ENCODE data around the gene FHDC1.

FHDC1 gene

DNA sequence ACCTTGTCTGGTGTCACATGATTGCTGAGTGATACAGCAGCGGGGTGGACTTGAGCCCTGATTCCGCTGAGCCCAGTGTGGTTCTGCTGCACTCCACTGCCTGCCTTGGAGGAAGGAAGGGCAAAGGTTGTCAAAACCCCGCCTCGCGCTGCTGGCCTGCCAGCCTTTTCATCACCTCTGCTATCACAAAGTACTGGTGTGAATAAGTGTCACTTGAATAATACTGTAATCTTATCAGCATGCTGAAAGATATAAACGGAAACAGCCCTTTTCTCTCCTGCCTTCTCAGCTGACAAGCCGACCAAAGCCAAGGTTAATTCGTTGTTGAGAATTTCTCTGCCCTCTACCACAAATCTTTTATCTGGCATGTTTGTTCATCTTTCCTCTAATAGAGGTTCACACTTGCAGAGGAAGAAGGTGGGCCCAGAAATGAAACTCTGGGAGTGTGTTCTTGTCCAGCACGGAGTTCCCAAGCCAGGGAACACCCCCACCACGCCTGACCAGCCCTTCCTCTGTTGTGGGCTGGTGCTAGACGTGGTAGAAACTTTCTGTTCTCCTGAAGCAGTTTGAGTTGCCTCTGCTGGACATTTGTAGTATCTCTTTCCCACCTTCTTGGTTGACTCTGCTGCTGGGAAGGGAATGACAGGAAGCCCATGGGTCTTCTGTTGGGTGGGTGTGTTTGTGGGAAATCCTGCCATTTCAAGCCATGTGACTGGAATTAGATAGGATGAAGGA is 21.5 kb downstream of the FHDC1 start:
- DNase-seq (ENCODE audit: low read depth): no peak

DNA sequence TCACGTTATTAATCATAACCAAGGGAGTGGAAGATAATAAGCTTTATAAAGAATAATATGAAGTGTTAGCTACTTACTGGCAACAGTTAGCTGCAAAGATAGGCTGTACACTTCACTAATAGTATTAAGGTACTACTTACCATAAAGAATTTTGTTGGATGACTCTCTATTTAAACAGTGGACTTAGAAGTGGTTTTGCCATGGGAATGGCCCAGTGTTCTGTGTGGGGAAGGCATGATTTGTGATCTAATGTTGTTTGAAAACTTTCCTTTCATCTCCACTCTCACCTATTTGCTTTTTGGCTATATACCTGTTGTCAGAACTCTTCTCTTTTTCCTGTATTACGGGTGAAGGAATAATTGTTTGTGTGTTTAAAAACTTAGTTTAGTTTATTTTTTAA is 23.0 kb downstream of the FHDC1 start:
- no peak for DNase-seq (ENCODE audit: low read depth)

DNA sequence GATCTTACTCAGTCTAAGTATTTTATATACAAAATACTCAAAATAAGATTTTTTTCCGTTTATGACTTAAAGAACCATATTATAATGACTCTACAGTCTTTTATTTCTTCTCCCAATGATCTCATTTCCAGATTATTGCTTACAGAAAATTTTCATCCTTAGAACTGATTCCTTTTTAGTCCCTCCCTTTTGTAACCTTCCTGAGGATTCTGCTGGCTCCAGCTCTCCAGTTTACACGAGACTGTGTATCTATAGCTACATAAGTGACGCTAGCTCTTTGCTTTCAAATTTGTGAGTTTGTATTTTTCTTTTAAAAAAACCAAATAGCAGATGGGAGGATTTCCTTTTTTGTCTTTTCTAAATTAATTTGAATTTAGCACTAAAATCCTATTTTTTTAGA is 24.0 kb downstream of the FHDC1 start:
- no peak for DNase-seq (ENCODE audit: low read depth)

DNA sequence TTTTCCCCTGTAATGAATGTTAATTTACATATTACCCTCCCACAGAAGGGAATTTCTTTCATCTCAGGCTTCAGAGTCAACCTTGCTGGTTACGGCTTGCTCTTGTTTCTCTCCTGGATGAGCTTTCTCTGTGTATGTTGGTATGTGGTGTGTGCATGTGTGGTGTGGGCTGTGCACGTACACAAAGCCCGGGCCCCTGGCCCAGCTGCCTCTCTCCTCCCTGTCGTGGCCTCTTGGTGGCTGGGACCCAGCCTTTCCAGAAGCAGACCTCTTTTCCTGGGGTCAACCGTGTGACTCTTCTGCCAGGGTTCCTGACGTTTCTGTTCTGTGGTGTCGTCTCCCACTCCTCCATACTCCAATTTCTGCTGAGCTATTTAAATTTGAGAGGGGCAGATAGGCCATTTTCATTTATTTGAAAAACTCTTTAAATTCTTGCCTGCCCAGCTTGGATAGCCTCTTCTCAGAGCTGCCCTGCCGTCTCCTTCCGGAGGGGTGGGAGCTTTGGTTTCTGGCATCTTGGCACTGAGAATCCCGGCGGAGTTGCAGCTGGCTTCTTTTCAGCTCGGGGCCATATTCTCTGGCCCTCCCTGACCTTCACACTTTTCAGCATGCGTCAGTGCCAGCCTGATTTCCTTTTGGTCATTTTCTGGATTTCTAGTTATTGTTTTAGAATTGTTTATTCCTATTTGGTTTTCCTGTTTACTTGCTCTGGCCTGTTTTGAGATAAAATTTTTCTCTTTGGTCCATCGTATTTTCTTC is 25.1 kb downstream of the FHDC1 start:
- DNase-seq (ENCODE audit: low read depth): no peak

DNA sequence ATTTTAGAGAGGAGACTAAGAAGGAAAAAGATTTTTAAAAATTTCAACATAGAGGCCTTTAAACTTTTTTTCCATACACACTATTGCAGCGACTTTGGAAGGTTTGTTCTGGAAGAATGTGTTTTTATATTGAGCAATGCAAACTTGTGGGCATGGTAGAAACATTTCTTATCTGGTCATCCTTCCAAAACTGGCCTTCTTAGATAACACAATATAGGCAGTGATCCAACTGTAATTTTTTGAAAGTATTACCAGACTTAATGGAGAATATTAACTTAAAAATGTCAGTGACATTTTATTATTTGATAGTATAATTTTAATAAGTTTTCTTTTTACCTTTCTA is 25.6 kb downstream of the FHDC1 start:
- DNase-seq (ENCODE audit: low read depth): no peak

DNA sequence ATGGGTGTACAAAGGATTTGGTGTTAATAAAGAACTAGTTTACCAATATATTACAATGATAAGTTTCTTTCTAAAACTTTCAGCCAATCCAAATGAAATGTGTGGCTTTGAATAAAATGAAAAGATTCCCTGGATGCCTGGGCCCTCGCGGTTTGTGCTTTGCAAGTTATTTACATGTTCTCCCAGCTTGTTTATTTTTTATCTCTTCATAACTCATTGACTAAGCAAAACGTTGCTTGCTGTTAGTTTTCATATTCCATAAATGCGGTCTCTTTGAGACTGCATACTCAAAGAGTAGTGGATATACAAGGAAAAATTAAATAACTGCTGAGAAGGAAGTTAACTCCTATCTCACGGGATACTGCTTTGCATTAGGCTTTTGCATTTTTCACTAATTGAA is 26.0 kb downstream of the FHDC1 start:
- DNase-seq (ENCODE audit: low read depth): no peak

DNA sequence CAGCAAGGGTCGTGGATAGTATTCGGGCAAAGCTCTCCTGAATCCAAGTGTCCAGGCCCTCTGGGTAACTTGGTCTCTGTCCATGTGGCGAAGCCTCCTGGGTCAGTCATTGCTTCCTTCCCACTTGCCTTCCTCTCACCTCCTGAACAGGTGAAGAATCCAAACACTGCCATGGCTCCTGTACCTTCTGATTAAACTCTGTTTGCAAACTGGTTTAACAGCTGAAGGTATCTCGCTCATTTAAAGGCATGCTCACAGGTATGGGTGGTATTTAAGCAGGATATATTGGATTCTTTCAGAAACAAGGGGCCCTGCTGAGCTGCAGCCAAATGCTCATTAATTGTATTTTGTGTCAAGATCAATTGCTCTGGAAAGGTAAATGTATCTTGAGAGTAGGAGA is 28.2 kb downstream of the FHDC1 start:
- no peak for DNase-seq (ENCODE audit: low read depth)

DNA sequence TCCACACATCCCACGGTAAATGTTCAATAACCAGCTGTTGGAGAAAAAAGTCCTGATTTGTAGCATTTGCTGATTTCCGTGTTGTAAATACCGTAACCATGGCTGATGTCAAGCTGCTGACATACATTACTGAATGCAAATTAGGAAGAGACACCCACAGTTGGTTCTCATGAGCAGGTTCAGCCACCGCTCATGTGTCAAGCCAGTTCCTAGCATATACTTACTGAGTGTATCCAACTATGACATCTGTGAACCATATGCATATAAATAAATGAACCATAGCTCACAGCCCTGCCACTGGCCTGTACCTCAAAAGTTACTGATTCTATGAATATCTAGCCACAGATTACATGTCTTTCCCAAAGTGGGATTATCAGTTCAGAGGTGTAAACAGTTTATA is 29.5 kb downstream of the FHDC1 start:
- no peak for DNase-seq (ENCODE audit: low read depth)

DNA sequence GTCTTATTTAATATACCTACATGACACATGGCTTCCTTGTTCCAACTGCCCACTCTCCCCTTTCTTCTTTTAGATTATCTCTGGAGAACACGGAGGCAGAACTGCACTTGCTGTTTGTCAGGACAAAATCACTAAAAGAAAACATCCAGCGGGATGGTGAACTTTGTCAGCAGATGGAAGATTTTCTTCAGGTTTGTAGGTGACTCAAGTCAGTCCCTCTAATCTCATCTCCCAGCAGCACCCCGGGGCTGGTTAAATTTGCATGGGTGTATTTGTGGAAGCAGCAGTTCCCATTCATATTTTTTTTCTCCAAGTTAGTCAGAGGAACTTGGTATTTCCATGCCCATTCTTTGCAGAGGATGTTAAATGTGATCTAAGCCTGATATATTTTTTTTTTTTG is 31.8 kb downstream of the FHDC1 start:
- no peak for DNase-seq (ENCODE audit: low read depth)

DNA sequence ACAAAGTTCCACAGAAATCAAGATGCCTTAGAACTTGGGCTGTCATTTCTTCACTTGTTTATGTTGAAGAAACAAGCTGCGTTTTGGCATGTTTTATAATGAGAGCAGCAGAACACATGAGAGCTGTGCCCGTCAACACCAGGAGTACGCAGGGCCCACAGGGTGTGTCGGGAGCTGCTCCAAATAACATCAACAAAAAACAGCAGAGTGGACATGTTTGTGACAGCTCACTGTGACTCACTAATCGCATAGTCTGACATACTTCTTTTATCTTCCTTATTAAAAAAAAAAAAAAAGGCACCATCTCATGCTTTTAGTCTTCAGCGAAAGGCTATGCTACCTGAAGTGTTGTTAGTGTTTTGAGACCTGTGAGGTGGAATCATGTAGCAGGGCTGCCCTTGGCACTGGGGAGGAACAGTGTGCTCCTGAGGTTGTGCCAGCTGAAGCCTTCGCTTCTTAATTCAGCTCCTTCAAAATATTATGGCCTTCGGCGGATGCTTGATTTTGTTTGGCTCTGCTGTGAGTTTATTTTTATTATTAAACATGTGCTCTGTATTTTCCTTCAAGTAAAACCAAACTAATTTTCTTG is 32.8 kb downstream of the FHDC1 start:
- no peak for DNase-seq (ENCODE audit: low read depth)

DNA sequence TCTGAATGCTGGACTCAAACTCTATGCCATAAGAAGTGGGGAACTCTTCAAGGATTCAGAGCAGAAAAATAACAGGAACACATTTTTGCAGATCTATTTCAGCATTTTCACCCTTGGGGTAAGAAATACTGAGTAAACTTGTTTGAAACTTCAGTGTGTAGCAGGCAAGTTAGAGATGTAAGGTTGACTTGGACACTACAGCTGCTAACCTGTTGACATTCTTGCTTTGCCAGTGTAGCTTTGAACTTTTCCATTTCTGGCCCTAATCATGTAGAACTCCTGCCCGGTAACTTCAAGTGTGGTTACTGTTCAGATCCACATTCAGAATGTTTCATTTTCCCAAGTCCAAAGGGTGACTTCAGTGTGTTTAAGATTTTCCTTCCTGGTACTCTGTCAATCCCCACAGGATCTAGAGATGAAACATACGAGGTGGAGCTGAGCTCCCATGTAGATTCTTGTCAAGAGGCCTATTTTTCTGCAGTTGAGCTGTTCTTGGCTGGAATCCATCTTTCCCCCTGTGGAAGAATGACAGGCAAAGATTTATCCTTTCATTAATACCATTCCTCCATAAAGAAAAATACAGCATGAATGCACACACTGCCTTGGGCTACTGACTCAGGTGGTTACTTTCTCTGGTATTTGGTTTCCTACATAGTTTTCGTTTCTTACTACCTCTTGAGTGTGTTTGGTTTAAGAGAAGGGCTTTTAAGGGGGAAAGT is 34.1 kb downstream of the FHDC1 start:
- no peak for DNase-seq (ENCODE audit: low read depth)

DNA sequence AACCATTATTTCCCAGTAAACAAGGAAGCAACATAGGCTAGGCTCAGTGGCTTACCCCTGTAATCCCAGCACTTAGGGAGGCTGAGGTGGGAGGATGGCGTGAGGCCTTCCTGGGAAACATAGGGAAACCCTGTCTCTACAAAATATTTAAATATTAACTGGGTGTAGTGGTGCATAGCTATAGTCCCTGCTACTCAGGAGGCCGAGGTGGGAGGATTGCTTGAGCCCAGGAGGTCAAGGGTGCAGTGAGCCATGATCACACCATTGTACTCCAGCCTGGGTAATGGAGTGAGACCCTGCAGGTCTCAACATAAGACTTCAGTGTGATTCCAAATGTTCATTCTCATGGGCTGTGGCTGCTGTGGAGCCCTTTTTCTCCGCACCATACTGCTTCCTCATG is 34.9 kb downstream of the FHDC1 start:
- DNase-seq (ENCODE audit: low read depth): no peak

DNA sequence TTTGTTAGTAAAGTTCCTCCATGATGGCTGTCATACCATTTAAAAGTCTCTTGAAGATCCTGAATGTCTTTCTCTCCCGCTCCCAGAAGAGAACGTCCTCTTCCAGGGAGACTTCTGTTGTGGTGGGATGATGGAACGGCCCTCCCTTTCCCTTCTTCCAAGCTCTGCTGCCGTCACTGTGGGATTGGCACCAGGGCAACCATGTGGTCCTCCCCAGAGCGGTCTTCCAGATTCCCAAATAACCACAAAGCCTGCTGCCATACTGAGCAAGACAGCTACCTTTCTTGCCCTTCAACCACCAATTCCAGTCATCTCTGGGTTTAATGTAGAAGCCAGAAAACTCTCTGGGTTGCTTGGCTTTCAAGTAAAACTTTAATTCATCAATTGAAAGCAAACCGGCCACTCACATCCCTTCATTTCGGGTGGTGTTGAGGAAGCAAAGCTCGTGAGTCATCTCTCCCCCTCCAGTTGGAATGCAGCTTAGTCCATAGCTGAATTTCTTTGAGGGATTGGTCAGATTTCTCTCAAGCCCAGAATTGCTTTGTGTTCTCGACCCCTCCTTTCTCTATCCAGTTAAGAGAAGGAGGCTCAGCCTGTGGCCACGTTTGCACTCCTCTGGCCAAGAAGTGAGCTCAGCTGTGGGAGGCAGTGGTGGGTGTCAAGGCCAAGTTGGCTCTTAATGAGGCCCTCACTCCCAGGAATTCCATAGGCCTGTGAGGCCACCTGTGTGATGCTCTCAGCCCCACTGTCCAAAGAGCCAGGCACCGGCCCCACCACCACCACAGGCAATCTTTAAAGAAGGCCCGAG is 36.9 kb downstream of the FHDC1 start:
- DNase-seq (ENCODE audit: low read depth): no peak

DNA sequence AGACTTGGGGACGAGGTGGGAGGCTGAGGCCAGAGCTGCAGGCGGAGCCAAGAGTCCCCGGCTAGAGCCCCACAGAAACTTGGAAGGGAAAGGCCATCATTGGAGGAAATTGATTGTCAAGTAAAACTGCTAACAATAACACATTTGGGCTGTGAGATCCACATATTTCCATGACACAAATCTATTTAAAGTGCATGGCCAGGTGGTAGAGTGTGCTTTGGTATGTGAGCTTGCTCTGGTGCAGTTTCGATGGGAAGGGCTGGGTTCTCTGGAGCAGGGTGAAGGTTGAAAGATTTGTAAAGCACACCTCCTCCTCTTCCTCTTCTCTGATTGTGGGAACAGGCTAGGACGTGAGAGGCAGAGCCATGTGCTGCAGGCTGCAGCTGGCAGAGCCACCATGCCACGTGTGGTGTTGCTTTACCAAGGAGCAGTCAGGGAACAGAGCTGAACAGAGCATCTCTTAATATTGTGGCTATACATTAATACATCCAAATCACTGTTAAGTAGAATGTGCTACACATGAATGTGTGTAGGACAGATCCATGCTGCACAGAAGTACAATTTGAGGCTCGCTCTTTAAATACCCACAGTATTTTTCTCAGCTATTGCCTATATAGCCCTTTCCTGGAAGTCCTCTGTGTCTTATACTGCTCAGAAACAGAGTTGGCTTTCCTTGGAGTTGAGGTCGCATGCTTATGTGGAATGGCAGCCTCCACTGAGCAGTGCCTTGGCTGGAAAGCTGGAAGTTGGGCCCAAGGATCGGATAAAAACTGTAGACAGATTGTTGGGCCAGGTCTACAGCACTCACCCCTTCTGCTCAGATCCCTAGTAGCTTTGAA is 37.7 kb downstream of the FHDC1 start:
- DNase-seq (ENCODE audit: low read depth): no peak

DNA sequence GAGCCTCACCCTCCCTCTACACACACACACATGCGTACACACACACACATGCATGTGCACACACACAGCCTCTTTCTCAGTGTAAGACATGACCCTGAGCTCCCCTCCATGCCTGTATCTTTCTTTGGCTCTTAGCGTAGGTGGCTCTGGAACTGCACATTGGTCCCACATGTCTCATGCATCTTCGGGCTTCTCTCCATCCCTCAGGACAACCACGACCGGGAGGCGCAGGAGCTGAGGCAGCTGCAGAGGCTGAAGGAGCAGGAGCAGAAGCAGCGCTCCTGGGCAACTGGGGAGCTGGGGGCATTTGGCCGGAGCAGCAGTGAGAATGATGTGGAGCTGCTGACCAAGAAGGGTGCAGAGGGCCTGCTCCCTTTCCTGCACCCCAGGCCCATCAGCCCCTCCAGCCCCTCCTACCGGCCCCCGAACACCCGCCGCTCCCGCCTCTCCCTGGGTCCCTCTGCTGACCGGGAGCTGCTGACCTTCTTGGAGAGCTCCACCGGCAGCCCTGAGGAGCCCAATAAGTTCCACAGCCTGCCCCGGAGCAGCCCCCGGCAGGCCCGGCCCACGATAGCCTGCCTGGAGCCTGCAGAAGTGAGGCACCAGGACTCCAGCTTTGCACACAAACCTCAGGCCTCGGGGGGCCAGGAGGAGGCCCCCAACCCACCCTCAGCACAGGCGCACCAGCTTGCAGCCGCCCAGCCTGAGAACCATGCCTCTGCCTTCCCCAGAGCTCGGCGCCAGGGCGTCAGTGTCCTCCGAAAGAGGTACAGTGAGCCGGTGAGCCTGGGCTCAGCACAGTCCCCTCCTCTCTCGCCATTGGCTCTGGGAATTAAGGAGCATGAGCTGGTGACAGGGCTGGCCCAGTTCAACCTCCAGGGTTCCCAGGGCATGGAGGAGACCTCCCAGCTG is 38.6 kb downstream of the FHDC1 start:
- no peak for DNase-seq (ENCODE audit: low read depth)

DNA sequence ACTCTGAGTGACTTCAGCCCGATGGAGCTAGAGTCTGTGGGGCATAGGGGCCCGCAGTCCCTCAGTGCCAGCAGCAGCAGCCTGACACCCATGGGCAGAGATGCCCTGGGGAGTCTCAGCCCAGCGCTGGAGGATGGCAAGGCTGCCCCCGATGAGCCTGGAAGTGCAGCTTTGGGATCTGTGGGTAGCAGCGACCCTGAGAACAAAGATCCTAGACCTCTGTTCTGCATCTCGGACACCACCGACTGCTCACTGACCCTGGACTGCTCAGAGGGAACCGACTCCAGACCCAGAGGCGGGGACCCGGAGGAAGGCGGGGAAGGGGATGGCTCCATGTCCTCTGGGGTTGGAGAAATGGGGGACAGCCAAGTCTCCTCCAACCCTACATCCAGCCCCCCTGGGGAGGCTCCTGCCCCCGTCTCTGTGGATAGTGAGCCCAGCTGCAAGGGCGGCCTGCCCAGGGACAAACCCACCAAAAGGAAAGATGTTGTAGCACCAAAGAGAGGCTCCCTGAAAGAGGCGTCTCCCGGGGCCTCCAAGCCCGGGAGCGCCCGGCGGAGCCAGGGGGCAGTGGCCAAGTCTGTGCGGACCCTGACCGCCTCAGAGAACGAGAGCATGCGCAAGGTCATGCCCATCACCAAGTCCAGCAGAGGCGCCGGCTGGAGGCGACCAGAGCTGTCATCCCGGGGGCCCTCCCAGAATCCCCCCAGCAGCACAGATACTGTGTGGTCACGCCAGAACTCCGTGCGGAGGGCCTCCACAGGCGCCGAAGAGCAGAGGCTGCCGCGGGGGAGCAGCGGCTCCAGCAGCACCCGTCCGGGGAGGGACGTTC is 39.5 kb downstream of the FHDC1 start:
- no peak for DNase-seq (ENCODE audit: low read depth)

DNA sequence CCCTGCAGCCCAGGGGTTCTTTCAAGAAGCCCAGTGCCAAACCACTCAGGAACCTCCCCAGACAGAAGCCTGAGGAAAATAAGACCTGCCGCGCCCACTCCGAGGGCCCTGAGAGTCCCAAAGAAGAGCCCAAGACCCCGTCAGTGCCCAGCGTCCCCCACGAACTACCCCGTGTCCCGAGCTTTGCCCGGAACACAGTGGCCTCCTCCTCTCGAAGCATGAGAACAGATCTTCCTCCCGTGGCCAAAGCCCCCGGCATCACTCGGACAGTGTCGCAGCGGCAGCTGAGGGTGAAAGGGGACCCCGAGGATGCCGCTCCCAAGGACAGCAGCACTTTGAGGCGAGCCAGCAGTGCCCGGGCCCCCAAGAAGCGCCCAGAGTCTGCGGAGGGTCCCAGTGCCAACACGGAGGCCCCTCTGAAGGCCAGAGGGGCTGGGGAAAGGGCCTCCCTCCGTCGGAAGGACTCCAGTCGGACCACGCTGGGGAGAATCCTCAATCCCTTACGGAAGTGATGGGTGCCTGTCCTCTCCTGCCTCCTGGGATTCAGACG is 40.2 kb downstream of the FHDC1 start:
- no peak for DNase-seq (ENCODE audit: low read depth)

DNA sequence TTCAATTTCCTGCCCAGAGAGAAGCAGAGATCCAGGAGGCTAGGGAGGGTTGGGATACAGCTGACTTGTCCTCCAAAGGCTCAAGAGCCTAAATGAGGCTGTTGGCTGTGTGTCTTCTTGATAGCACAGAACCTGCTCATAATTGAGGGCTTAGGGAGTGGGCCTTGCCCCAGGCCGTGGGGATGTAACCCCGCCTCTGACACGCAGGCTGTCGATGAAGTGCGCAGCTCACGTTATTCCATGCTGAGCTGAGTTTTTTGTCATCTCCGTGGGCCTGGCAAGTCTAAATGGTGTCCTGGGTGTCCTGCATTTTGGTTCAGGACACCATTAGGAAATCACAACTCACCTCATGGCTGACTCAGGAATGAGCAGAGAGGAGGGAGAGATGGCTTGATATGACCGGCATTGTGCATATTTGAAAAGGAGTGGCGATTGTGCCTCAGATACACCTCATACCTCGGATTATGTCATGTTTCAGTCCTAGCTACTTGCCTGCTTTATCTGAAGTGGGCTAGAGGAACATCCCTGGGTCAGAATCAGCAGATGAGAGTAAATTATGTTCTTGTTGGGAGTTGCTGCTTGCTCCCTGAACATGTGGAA is 43.7 kb downstream of the FHDC1 start:
- DNase-seq (ENCODE audit: low read depth): no peak
